Measurements from ENCODE around the gene MTFR1L. TPM values are rescaled to one million over a fixed set of nuclear protein-coding genes. Genes with fewer than 3 reads are reported as not detected.
A peak's percentile ranks its signal among the peaks of the same experiment; 100 is the strongest.

MTFR1L gene
- total and polyA plus RNA-seq, 9 of the 15 experiments (the other 6 are each of a cell fraction or from before 2014, with no cell fraction given): 41.4 to 98.5 (median 53.7) TPM

DNA sequence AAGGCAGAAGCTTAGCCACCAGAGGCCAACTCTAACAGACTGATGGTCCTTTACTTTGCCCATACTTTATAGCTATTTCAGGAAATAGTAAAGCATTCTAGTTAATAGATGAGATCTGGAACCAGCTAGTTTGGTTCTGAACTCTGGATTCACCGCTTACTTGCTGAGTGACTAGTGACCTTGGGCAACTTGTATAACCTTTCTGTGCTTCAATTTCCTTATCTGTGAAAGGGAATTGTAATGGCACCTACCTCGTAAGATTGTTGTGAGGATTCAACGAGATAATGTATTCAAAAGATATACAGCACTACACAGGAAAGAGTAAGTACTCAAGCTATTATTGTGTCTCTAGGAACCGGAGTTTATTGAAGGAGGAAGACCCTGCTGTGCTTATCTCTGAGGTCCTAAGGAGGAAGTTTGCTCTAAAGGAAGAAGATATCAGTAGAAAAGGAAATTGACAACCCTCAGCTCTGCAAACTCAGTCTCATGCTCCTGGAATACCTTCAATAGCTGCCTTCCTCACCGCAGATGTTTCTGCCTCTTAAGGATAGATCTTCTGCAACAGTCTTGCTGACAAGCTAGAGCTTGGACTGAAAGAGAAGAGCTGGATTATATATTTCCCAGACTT lies 11.9 kb downstream of the MTFR1L start:
- H3K27me3 ChIP-seq (ENCODE audit: control insufficient read depth in 2 of 2, insufficient read depth in 2 of 2, low read length in 2 of 2): no peaks in the 10 kb centered on the region
- CTCF ChIA-PET (ENCODE audit: low intra/inter-chr PET ratio): interaction anchor here (0.6 kb wide), 1 partner anchor 11 kb away, joined by 3 read pairs; no protein-coding TSS in a partner anchor
- H3K4me2 ChIP-seq (ENCODE audit: insufficient read depth, low read length): 0 out of 2 replicates have a peak overlapping the region, but pooled peaks have one; percentile 5
- FAIRE-seq (peak; percentile 56), DNase-seq (ENCODE audit: extremely low read depth in 1 of 4, low spot score in 3 of 4) (peak in 2 of 4 experiments; percentile 43 to 63), ATAC-seq (peak; percentile 43)
- in situ Hi-C loops (cut with MboI): no loop called here
- POLR2A ChIA-PET: interaction anchor here (0.6 to 11.2 kb wide), 13 partner anchors 11 to 626 kb away, joined by 3 to 108 read pairs (median 3); partner anchors contain the start of genes MTFR1L and PAQR7
- H3K9ac ChIP-seq (ENCODE audit: insufficient read depth in 1 of 2, low read depth in 2 of 2, low read length in 2 of 2): no peak overlapping the region; a peak in 1 of 4 replicates
- H3K79me2 ChIP-seq (ENCODE audit: control insufficient read depth, insufficient read depth, low read length): peaks cover 40% of the 10 kb centered on the region
- no TSS peak for BruUV-seq (replicated peaks)
- H3K36me3 ChIP-seq (ENCODE audit: control insufficient read depth, insufficient read depth, low read length): peaks cover 98% of the 10 kb centered on the region
- peaks cover 12% of the 10 kb centered on the region; the same call in 1 of the 2 replicates for H4K20me1 ChIP-seq (replicated peaks; ENCODE audit: control insufficient read depth, insufficient read depth, low read length)
- no peak overlapping the region for H2AFZ ChIP-seq (ENCODE audit: low read depth, low read length)
- WGBS (ENCODE audit: insufficient coverage, low coverage, missing lambda C conversion rate): 13% methylated on average over 5 of the region's 5 CpGs
- peaks cover 10 to 25% of the 10 kb centered on the region in 2 experiments; a peak in 4 of 5 replicates for H3K4me1 ChIP-seq (replicated peaks in 1 of 2; ENCODE audit: control insufficient read depth in 2 of 2, insufficient read depth in 2 of 2, low read length in 2 of 2)
- intact Hi-C loops (cut with micrococcal nuclease): no loop called here
- peak overlapping the region; percentile 31; the same call in 2 of the 3 replicates for H3K27ac ChIP-seq (ENCODE audit: extremely low read depth, low read depth, low read length)
- H3K4me3 ChIP-seq: no peak overlapping the region
- no peaks in the 10 kb centered on the region for H3K9me3 ChIP-seq (replicated peaks; ENCODE audit: control insufficient read depth, insufficient read depth, low read depth, low read length)
- H3K9me1 ChIP-seq (ENCODE audit: control insufficient read depth, insufficient read depth, low read length): no peaks in the 10 kb centered on the region
- TF ChIP-seq ARID1B (IDR thresholded peaks at IDR 0.05) (peak; percentile 57; the same call in 1 of the 2 replicates), CTBP1 (IDR thresholded peaks at IDR 0.05; ENCODE audit: borderline replicate concordance) (peak; percentile 53; the same call in 1 of the 2 replicates), CHD4 (IDR thresholded peaks at IDR 0.05; ENCODE audit: insufficient read depth, insufficient replicate concordance, low read depth, low read length, poor library complexity, severe bottlenecking) (no peak), CREBBP (IDR thresholded peaks at IDR 0.05; ENCODE audit: low read depth, low read length) (no peak), ESRRA (IDR thresholded peaks at IDR 0.05; ENCODE audit: borderline replicate concordance, low read depth) (0 out of 2 replicates have a peak, but pooled peaks have one; percentile 64), EHMT2 (IDR thresholded peaks at IDR 0.05) (0 out of 2 replicates have a peak, but pooled peaks have one; percentile 27), TAF15 (IDR thresholded peaks at IDR 0.05; ENCODE audit: low read depth, low read length) (no peak), DPF2 (IDR thresholded peaks at IDR 0.05) (peak; percentile 47; the same call in 1 of the 2 replicates), SMARCA4 (IDR thresholded peaks at IDR 0.05) (peak; percentile 44; the same call in 1 of the 2 replicates), ZNF445 (CRISPR knock-in tag; IDR thresholded peaks at IDR 0.05; ENCODE audit: low read depth) (no peak), EP300 (IDR thresholded peaks at IDR 0.05; ENCODE audit: low read length) (peak; percentile 13; the same call in 1 of the 2 replicates)
- TF ChIP-seq, protein P1, sequence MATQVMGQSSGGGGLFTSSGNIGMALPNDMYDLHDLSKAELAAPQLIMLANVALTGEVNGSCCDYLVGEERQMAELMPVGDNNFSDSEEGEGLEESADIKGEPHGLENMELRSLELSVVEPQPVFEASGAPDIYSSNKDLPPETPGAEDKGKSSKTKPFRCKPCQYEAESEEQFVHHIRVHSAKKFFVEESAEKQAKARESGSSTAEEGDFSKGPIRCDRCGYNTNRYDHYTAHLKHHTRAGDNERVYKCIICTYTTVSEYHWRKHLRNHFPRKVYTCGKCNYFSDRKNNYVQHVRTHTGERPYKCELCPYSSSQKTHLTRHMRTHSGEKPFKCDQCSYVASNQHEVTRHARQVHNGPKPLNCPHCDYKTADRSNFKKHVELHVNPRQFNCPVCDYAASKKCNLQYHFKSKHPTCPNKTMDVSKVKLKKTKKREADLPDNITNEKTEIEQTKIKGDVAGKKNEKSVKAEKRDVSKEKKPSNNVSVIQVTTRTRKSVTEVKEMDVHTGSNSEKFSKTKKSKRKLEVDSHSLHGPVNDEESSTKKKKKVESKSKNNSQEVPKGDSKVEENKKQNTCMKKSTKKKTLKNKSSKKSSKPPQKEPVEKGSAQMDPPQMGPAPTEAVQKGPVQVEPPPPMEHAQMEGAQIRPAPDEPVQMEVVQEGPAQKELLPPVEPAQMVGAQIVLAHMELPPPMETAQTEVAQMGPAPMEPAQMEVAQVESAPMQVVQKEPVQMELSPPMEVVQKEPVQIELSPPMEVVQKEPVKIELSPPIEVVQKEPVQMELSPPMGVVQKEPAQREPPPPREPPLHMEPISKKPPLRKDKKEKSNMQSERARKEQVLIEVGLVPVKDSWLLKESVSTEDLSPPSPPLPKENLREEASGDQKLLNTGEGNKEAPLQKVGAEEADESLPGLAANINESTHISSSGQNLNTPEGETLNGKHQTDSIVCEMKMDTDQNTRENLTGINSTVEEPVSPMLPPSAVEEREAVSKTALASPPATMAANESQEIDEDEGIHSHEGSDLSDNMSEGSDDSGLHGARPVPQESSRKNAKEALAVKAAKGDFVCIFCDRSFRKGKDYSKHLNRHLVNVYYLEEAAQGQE (IDR thresholded peaks at IDR 0.05; ENCODE audit: borderline replicate concordance): peak; percentile 4; the same call in 1 of the 2 replicates
- TF ChIP-seq, protein P1 (CRISPR knock-in tag; IDR thresholded peaks at IDR 0.05; ENCODE audit: low read depth): no peak
- TF ChIP-seq, protein P2, sequence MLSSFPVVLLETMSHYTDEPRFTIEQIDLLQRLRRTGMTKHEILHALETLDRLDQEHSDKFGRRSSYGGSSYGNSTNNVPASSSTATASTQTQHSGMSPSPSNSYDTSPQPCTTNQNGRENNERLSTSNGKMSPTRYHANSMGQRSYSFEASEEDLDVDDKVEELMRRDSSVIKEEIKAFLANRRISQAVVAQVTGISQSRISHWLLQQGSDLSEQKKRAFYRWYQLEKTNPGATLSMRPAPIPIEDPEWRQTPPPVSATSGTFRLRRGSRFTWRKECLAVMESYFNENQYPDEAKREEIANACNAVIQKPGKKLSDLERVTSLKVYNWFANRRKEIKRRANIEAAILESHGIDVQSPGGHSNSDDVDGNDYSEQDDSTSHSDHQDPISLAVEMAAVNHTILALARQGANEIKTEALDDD (IDR thresholded peaks at IDR 0.05): peak; percentile 82
